K562 (cell line): ENCODE data around the gene RAD50. TPM values are rescaled to one million over a fixed set of nuclear protein-coding genes. Genes with fewer than 3 reads are reported as not detected.

Source experiments
- BCLAF1 ChIP-seq, 2 experiments: fragments of 450-650 bp in 1 of 2; IDR thresholded peaks; 2 replicates each; pipeline ENCODE4 v1.6.1; 2011 to 2017; ENCODE audit warnings: low read depth in 2 of 2, antibody characterized with exemption in 1 of 2, borderline replicate concordance in 1 of 2, low read length in 1 of 2, mild to moderate bottlenecking in 1 of 2, mixed read lengths in 1 of 2; ENCODE audit not compliant: control insufficient read depth in 1 of 2
- CBX1 ChIP-seq: sonication (generic); IDR thresholded peaks from 2 replicates; pipeline ENCODE4 v1.6.1; 2016; ENCODE audit warnings: antibody characterized with exemption, low read depth, mild to moderate bottlenecking
- CTCFL ChIP-seq: IDR thresholded peaks from 2 replicates; pipeline ENCODE4 v1.6.1; 2011; ENCODE audit warnings: borderline replicate concordance, low read depth, mild to moderate bottlenecking, moderate library complexity, low read length; ENCODE audit not compliant: insufficient read depth, poor library complexity, severe bottlenecking
- DACH1 ChIP-seq: fragments of 450-650 bp; IDR thresholded peaks from 2 replicates; pipeline ENCODE4 v1.6.1; 2018; ENCODE audit not compliant: partially characterized antibody
- DPF2 ChIP-seq: fragments of 450-650 bp; IDR thresholded peaks from 2 replicates; pipeline ENCODE4 v1.6.1; 2016
- ETS1 ChIP-seq: conservative IDR thresholded peaks from 2 replicates; pipeline ENCODE4 v1.6.1; 2011; ENCODE audit warnings: low read depth, mild to moderate bottlenecking, low read length; ENCODE audit not compliant: control insufficient read depth
- IRF2 ChIP-seq: sonication (generic); formaldehyde crosslinking; IDR thresholded peaks from 2 replicates; pipeline ENCODE4 v1.8.1; 2022; ENCODE audit warnings: mild to moderate bottlenecking, missing genetic modification reagents
- MEF2D ChIP-seq: conservative IDR thresholded peaks from 2 replicates; pipeline ENCODE4 v1.6.1; 2016; ENCODE audit warnings: low read depth, missing genetic modification characterization, missing compliant biosample characterization
- NCOA2 ChIP-seq, 2 experiments: fragments of 450-650 bp; IDR thresholded peaks; 2 replicates each; pipeline ENCODE4 v1.6.1; 2018; ENCODE audit warnings: mild to moderate bottlenecking in 2 of 2, moderate library complexity in 1 of 2; ENCODE audit not compliant: partially characterized antibody in 2 of 2
- NEUROD1 ChIP-seq: fragments of 150-350 bp; IDR thresholded peaks from 2 replicates; pipeline ENCODE4 v1.6.1; 2014; ENCODE audit warnings: borderline replicate concordance, low read length, low read depth; ENCODE audit not compliant: partially characterized antibody
- NFXL1 ChIP-seq: fragments of 450-650 bp; formaldehyde crosslinking; IDR thresholded peaks from 2 replicates; pipeline ENCODE4 v1.4.0; 2021; ENCODE audit warnings: mild to moderate bottlenecking
- NR4A1 ChIP-seq, 2 experiments: fragments of 250-450 bp in 1 of 2; fragments of 450-650 bp in 1 of 2; sonication (Bioruptor Pico) in 1 of 2; IDR thresholded peaks; 2 replicates each; pipeline versions ENCODE4 v1.4.0 to v1.6.1; 2016 to 2020; ENCODE audit warnings: mild to moderate bottlenecking in 2 of 2, missing compliant biosample characterization in 1 of 2, missing genetic modification characterization in 1 of 2, moderate library complexity in 1 of 2
- RNF2 ChIP-seq: sonication (generic); IDR thresholded peaks from 2 replicates; pipeline ENCODE4 v1.6.1; 2016
- SMARCE1 ChIP-seq: fragments of 450-650 bp; IDR thresholded peaks from 2 replicates; pipeline ENCODE4 v1.7.1; 2016; ENCODE audit warnings: mild to moderate bottlenecking
- TARDBP ChIP-seq: fragments of 450-650 bp; IDR thresholded peaks from 2 replicates; pipeline ENCODE4 v1.6.1; 2016
- TRIM25 ChIP-seq: fragments of 450-650 bp; IDR thresholded peaks from 2 replicates; pipeline ENCODE4 v1.7.0; 2016; ENCODE audit warnings: borderline replicate concordance
- ZNF512 ChIP-seq: IDR thresholded peaks from 2 replicates; pipeline ENCODE4 v1.6.1; 2016; ENCODE audit warnings: missing genetic modification characterization, missing compliant biosample characterization
- polyA plus RNA-seq, 8 experiments: library from polyadenylated mRNA; depleted of rRNA in 4 of 8; stranded (reverse) in 5 of 8; unstranded in 3 of 8; fragments of >200 nt; fragmentation: Nextera tagmentation in 2 of 8; fragmentation: Illumina TruSeq in 1 of 8; extraction: Ambion mirVana in 2 of 8; extraction: Trizol in 1 of 8; gene quantifications; 2 replicates each; pipeline versions ENCODE4 v1.2.1 to v1.2.3, GENCODE V29; 2011 to 2014; ENCODE audit warnings: inconsistent platforms in 1 of 8, missing spikeins in 1 of 8
- total RNA-seq, 7 experiments: library from RNA; depleted of rRNA in 6 of 7; stranded (reverse); fragments of >200 nt in 6 of 7; fragmentation: Illumina TruSeq in 2 of 7; extraction: Trizol in 2 of 7; gene quantifications; 2 replicates each; pipeline versions ENCODE4 v1.2.1 to v1.2.3, GENCODE V29; 2011 to 2021; ENCODE audit warnings: low replicate concordance in 1 of 7

The RAD50 gene
- total and polyA plus RNA-seq, 9 of the 15 experiments (the other 6 are each of a cell fraction or from before 2014, with no cell fraction given) = 15.3 to 74.2 (median 44.1) TPM

- 0 out of 4 replicates have a peak, but pooled peaks of 1 of the 2 experiments have one; percentile 56 for TF ChIP-seq BCLAF1 (IDR thresholded peaks at IDR 0.05; ENCODE audit: borderline replicate concordance in 1 of 2, control insufficient read depth in 1 of 2, low read depth in 2 of 2, low read length in 1 of 2)
- peak; percentile 97 for TF ChIP-seq DPF2
- no peak for TF ChIP-seq MEF2D (tag)
- peak in 1 of 2 experiments; percentile 44 for TF ChIP-seq NCOA2 (IDR thresholded peaks at IDR 0.05; ENCODE audit: partially characterized antibody in 2 of 2)
- peak; percentile 24; the same call in 1 of the 2 replicates for TF ChIP-seq RNF2
- peak; percentile 94 for TF ChIP-seq DACH1
- TF ChIP-seq ETS1 = 0 out of 2 replicates have a peak, but pooled peaks have one; percentile 32
- TF ChIP-seq SMARCE1 = peak; percentile 91
- TF ChIP-seq TRIM25 = no peak
- no peak for TF ChIP-seq CTCFL
- no peak for TF ChIP-seq CBX1
- no peak for TF ChIP-seq ZNF512 (tag)
- peak; percentile 62 for TF ChIP-seq NEUROD1
- TF ChIP-seq TARDBP = peak; percentile 95
- TF ChIP-seq NR4A1 (CRISPR knock-in tag; IDR thresholded peaks at IDR 0.05) = no peak
- TF ChIP-seq NR4A1 (tag; IDR thresholded peaks at IDR 0.05) = peak; percentile 72
- TF ChIP-seq IRF2 (CRISPR knock-in tag) = no peak
- no peak for TF ChIP-seq NFXL1
Observed at GRCh38 chr5:132651838-132652469, 95.2 kb downstream of the RAD50 start (continued).
